Activated naive CD4-positive, alpha-beta T cell (primary cell): ENCODE results near the gene SVOP.

ENCODE experiments used
- DNase-seq, 4 experiments: peaks; one replicate each; lab custom pipeline; 2025; lab: John Stamatoyannopoulos, UW

Gene SVOP

GRCh38 chr12:108935159-108935763 lies 85.6 kb downstream of the SVOP start:
- no peak for DNase-seq

GRCh38 chr12:108933949-108934348 lies 86.9 kb downstream of the SVOP start:
- DNase-seq = no peak

- DNase-seq = no peak
Measured at GRCh38 chr12:108930756-108931155, 90.1 kb downstream of the SVOP start.

GRCh38 chr12:108930155-108930554 lies 90.7 kb downstream of the SVOP start:
- DNase-seq = no peak

- no peak for DNase-seq
Measured at GRCh38 chr12:108928695-108929094, 92.2 kb downstream of the SVOP start.

GRCh38 chr12:108922918-108923317 lies 98.0 kb downstream of the SVOP start:
- no peak for DNase-seq

- DNase-seq = no peak
Measured at GRCh38 chr12:108921946-108922345, 98.9 kb downstream of the SVOP start.

GRCh38 chr12:108918960-108919642 lies 101.8 kb downstream of the SVOP start:
- DNase-seq = no peak

- no peak for DNase-seq
Measured at GRCh38 chr12:108918206-108918605, 102.7 kb downstream of the SVOP start.

- no peak for DNase-seq
Measured at GRCh38 chr12:108916336-108916735, 104.5 kb downstream of the SVOP start.

GRCh38 chr12:108915632-108916133 lies 105.2 kb downstream of the SVOP start:
- DNase-seq = no peak

GRCh38 chr12:108914121-108914531 lies 106.7 kb downstream of the SVOP start:
- DNase-seq = no peak

GRCh38 chr12:108912361-108912760 lies 108.5 kb downstream of the SVOP start:
- DNase-seq = no peak

GRCh38 chr12:108911915-108912314 lies 109.0 kb downstream of the SVOP start:
- DNase-seq = no peak

- no peak for DNase-seq
Measured at GRCh38 chr12:108910336-108910735, 110.5 kb downstream of the SVOP start.

- no peak for DNase-seq
Measured at GRCh38 chr12:108907839-108908351, 113.0 kb downstream of the SVOP start.

GRCh38 chr12:108906971-108907370 lies 113.9 kb downstream of the SVOP start:
- no peak for DNase-seq

- DNase-seq = no peak
Measured at GRCh38 chr12:108905725-108906124, 115.1 kb downstream of the SVOP start.

- no peak for DNase-seq
Measured at GRCh38 chr12:108899145-108899544, 121.7 kb downstream of the SVOP start.

GRCh38 chr12:108896817-108897216 lies 124.1 kb downstream of the SVOP start:
- no peak for DNase-seq

- no peak for DNase-seq
Measured at GRCh38 chr12:108896336-108896735, 124.5 kb downstream of the SVOP start.

- DNase-seq = no peak
Measured at GRCh38 chr12:108895220-108895802, 125.6 kb downstream of the SVOP start.

GRCh38 chr12:108890208-108890607 lies 130.7 kb downstream of the SVOP start:
- no peak for DNase-seq
